Measurements from ENCODE around the gene TSPEAR.
A peak's percentile ranks its signal among the peaks of the same experiment; 100 is the strongest.

The TSPEAR gene

DNA sequence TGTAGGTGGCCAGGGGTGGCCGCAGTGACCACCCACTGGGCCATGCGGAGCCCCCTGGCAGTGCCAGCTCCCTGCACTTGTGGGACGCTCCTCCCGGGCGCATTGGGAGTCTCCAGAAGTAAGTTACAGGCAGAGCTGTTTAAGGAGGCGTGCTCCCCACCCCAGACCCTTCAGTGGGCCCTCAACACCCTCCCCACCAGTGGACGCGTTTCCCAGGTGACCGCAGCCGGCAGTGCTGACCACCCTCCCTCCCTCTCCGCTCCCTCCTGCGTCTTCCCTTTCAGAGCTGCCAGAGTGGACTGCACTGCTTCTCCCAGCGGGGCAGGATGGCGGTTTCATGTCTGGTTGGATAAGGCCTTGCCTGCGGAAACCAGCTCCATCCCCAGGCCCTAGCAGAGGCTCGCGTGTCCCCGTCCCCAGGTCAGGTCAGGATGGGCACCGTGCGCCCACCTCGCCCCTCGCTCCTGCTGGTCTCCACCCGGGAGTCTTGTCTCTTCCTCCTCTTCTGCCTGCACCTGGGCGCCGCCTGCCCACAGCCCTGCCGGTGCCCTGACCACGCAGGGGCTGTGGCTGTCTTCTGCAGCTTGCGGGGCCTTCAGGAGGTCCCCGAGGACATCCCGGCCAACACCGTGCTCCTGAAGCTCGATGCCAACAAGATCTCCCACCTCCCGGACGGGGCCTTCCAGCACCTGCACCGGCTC is 255.0 kb downstream of the TSPEAR start:
- H3K4me3 ChIP-seq (replicated peaks; ENCODE audit: low read depth, low read length): peak overlapping the region; percentile 28
- no peak for DNase-seq (ENCODE audit: extremely low read depth, low read depth)
- TF ChIP-seq, protein P1, sequence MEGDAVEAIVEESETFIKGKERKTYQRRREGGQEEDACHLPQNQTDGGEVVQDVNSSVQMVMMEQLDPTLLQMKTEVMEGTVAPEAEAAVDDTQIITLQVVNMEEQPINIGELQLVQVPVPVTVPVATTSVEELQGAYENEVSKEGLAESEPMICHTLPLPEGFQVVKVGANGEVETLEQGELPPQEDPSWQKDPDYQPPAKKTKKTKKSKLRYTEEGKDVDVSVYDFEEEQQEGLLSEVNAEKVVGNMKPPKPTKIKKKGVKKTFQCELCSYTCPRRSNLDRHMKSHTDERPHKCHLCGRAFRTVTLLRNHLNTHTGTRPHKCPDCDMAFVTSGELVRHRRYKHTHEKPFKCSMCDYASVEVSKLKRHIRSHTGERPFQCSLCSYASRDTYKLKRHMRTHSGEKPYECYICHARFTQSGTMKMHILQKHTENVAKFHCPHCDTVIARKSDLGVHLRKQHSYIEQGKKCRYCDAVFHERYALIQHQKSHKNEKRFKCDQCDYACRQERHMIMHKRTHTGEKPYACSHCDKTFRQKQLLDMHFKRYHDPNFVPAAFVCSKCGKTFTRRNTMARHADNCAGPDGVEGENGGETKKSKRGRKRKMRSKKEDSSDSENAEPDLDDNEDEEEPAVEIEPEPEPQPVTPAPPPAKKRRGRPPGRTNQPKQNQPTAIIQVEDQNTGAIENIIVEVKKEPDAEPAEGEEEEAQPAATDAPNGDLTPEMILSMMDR (IDR thresholded peaks at IDR 0.05; ENCODE audit: low read depth, low read length, missing control alignments): no peak

DNA sequence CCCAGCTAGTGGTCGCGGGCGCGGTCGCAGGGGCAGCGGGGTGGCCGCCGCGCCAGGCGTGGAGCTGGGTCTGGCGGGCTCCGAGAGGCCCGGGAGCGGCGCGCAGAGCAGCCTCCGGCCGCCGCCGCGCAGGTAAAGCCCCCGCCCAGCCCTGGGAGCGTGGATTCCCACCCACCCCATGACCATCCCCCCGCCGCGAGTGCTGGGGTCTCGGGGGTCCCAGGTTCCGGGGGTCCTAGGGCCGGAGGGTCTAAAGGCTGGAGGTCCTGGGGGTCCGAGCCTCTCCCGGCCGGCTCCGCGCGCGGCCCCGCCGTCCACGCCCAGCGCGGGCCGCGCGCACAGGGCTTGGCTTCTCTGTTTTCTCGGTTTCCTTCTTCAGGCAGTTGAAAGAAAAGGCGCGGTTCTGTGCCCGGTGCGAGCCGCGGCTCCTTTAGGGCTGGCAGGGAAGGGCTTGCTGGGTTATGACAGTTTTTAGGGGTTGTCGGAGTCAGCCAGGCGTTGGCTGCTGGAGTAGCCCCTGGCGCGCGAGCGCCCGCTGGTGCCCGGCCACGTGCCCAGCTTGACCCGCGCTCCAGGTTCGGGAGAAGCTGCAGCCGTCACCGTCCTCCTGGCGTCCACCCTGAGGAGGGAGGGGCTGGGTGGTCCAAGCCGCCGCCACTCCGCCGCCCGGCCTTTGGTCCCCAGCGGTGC is 255.7 kb downstream of the TSPEAR start:
- no peak for DNase-seq (ENCODE audit: extremely low read depth, low read depth)
- peak overlapping the region; percentile 28 for H3K4me3 ChIP-seq (replicated peaks; ENCODE audit: low read depth, low read length)
- TF ChIP-seq, protein P1 (IDR thresholded peaks at IDR 0.05; ENCODE audit: low read depth, low read length, missing control alignments): no peak

DNA sequence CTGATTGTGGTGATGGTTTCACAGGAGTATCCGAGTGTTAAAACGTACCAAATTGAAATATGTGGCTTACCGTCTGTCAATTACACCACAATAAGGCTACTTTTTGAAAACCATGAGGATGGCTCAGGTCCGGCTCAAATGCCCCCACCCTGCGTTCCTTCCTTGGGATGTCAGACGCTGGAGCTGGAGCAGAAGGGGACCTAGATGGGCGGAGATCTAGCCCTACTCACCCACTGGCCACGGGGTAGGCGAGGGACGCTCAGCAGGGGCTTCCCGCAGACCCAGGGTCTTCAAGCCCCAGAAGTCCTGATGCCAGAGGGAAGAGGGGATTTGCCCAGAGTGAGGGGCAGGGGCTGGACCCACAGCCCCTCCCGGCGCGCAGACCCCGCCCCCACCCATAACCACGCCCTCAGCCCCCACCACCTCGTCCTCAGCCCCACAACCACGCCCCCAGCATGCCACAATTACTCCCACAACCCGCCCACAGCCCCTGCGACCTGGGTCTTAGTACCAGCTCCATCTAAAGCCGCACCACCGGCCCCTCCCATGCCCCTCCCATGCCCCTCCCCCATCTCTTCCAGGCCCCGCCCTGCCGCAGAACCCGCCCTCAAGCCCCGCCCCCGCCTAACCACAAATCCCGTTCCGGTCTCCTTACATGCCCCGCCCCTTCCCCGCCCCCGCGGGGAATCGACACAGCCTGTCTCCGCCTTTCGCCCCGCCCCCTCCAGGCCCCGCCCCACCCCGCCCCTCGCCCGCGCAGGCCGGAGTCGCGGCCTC is 256.4 kb downstream of the TSPEAR start, which contains the start of gene LRRC3:
LRRC3 (plus strand) TSS at position 764 of the 777 bp plus-strand sequence. CDS start 1,135 bp downstream, outside the sequence.
- no peak for DNase-seq (ENCODE audit: extremely low read depth, low read depth)
- TF ChIP-seq, protein P1 (IDR thresholded peaks at IDR 0.05; ENCODE audit: low read depth, low read length, missing control alignments): no peak
- H3K4me3 ChIP-seq (replicated peaks; ENCODE audit: low read depth, low read length): peak within 1 kb of the TSS; percentile 28

DNA sequence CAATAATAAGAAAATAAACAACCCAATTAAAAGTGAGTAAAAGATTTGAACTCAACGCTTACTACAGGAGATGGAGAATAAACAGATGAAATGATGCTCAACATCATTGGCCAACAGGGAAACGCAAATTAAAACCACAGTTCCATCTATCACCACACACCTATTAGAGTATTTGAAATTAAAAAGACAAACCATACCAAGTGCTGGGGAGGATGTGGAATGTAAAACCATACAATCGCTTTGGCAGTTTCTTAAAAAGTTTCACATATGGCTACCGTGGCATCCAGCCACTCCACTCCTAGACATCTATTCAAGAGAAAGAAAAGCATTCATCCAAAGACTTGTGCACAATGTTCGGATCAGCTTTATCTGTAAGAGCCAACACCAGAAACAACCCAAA is 257.3 kb downstream of the TSPEAR start:
- TF ChIP-seq, protein P1 (IDR thresholded peaks at IDR 0.05; ENCODE audit: low read depth, low read length, missing control alignments): no peak
- DNase-seq (ENCODE audit: extremely low read depth, low read depth): no peak

DNA sequence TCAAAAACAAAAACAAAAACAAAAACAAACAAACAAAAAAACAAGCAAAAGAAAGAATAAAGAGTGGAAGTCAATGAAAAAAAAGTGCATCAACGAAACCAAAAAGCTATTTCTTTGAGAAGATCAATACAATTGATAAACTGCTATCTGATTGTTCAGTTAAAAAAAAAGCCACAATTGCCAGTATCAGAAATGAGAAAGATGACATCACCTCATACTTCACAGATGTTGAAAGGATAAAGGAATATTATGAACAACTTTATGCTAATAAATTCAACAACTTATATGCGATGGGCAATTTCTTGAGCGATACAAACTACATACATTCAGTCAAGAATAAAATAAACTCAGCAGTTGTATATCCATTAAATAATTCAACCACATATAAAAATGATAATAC is 258.3 kb downstream of the TSPEAR start:
- DNase-seq (ENCODE audit: extremely low read depth, low read depth): no peak
- TF ChIP-seq, protein P1 (IDR thresholded peaks at IDR 0.05; ENCODE audit: low read depth, low read length, missing control alignments): no peak
- no peak overlapping the region for H3K4me3 ChIP-seq (replicated peaks; ENCODE audit: low read depth, low read length)

More for the DNA sequence above, 257.3 kb downstream of the TSPEAR start:
- H3K4me3 ChIP-seq (replicated peaks; ENCODE audit: low read depth, low read length): no peak overlapping the region

DNA sequence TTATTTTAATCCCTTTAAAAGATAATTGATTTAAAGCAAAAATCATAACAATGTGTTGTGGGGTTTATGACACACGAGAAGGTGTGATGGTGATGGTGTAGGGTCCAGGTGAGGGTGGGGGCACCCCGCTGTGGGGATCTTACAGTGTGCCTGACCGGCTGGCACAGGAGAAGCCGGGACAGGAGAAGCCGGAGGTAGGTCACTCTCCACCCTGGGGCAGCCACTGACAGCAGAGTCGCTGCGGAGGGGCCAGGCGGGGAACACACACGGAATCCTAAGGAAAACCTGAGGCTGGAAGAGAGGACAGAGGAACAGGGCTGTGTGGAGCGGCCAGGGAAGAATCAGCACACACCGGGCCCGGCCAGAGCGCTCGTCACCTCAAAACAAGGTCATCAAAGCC is 260.4 kb downstream of the TSPEAR start:
- TF ChIP-seq, protein P1 (IDR thresholded peaks at IDR 0.05; ENCODE audit: low read depth, low read length, missing control alignments): no peak
- DNase-seq (ENCODE audit: extremely low read depth, low read depth): no peak
- H3K4me3 ChIP-seq (replicated peaks; ENCODE audit: low read depth, low read length): no peak overlapping the region
